GM13977 (cell line): ENCODE data around the gene GIGYF2.

ENCODE experiments used
- DNase-seq: peaks from one replicate; pipeline ENCODE4 v3.0.0; 2012; ENCODE audit warnings: low spot score
- in situ Hi-C: fragments of 300-500 bp; cut with MboI; formaldehyde crosslinking; loops from one replicate; pipeline ENCODE4 v1.12.0; 2022; ENCODE audit warnings: low sequenced_read_pairs, low pct_unique_long_range_greater_than_20kb, mixed read lengths, inconsistent platforms; ENCODE audit not compliant: unreplicated experiment
- TF ChIP-seq, protein P1 (sequence below): IDR thresholded peaks from 2 replicates; pipeline ENCODE4 v1.5.1; 2012; ENCODE audit warnings: mild to moderate bottlenecking, control low read depth; ENCODE audit not compliant: insufficient read depth; ENCODE audit errors: extremely low read depth, missing control alignments

GIGYF2 gene

DNA sequence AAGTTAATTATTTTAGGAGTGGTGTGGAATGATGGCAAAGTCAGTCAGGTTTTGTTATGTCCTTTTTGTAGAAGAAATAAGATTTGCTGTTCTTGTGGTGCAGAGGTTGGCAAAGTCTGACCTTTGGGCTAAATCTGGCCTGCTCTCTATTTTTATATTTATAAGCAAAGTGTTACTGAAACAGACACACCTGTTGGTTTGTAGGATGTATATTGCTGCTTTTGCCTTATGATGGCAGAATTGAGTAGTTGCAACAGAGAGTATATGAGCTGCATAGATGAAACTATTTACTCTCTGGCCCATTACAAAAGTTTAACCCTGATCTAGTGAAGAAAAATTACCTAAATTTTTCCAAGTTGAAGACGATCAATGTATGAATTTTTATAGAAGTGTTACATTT lies 113.3 kb downstream of the GIGYF2 start:
- TF ChIP-seq, protein P1, sequence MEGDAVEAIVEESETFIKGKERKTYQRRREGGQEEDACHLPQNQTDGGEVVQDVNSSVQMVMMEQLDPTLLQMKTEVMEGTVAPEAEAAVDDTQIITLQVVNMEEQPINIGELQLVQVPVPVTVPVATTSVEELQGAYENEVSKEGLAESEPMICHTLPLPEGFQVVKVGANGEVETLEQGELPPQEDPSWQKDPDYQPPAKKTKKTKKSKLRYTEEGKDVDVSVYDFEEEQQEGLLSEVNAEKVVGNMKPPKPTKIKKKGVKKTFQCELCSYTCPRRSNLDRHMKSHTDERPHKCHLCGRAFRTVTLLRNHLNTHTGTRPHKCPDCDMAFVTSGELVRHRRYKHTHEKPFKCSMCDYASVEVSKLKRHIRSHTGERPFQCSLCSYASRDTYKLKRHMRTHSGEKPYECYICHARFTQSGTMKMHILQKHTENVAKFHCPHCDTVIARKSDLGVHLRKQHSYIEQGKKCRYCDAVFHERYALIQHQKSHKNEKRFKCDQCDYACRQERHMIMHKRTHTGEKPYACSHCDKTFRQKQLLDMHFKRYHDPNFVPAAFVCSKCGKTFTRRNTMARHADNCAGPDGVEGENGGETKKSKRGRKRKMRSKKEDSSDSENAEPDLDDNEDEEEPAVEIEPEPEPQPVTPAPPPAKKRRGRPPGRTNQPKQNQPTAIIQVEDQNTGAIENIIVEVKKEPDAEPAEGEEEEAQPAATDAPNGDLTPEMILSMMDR, result no peak
- in situ Hi-C loops, result no loop called here
- no peak for DNase-seq

DNA sequence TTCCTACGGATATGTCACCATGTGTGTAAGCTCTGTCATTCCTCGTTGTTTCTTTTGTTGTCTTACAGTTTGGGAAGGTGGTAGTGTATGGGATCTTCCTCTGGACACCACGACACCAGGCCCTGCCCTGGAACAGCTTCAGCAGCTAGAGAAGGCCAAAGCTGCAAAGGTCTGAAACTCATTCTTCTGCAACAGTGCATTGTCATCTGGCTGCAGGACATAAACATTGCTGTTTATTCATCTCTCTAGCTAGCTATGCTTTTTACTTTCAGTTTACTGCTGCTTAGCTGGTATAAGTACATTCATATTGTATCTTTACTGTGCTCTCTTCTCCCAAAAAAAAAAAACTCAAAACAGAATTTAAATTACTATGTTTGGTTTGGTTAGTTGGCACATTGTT lies 118.4 kb downstream of the GIGYF2 start:
- in situ Hi-C loops, result no loop called here
- TF ChIP-seq, protein P1, result no peak
- no peak for DNase-seq

DNA sequence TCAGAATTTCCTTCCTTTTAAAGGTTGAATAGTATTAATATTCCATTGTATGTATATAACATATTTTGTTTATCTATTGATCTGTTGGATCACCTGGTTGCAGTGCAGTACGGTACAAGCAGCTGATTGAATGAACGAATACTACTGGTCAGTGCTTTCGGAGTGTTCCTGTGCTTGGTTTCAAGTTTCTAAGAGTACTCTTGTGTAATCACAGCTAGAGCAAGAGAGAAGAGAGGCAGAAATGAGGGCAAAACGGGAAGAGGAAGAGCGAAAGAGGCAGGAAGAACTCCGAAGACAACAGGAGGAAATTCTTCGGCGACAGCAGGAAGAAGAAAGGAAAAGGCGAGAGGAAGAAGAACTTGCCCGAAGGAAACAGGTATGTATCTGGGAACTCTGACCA lies 119.5 kb downstream of the GIGYF2 start:
- in situ Hi-C loops, result no loop called here
- DNase-seq, result no peak
- TF ChIP-seq, protein P1, result no peak

DNA sequence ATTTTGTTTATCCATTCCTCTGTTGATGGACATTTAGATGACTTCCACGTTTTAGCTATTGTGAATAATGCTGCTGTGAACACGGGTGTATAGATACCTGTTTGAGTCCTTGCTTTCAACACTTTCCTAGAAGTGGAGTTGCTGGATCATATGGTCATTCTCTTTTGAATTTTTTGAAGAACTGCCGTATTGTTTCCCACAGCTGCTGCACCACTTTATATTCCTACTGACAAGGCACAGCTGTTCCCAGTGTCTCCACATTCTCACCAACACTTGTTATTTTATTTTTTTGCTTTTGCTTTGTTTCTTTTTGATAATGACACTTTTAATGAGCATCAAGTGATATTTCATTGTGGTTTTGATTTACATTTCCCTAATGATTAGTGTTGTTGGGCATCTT lies 120.6 kb downstream of the GIGYF2 start:
- TF ChIP-seq, protein P1, result no peak
- in situ Hi-C loops, result no loop called here

DNA sequence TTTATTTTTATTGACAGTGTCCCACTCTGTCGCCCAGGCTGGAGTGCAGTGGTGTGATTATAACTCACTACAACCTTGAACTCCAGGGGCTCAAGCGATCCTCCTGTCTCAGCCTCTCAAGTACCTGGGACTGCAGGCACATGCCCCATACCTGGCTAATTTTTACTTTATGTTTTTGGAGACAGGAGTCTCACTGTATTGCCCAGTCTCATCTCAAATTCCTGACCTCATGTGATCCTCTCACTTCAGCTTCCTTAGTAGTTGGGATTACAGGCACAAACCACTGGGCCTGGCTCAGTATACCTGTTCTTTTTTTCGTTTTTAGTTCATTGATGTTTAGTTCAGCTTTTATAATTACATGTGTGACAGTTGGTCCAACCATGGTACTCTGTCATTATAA lies 132.9 kb downstream of the GIGYF2 start:
- no peak for DNase-seq
- in situ Hi-C loops, result no loop called here

More for the DNA sequence above, 120.6 kb downstream of the GIGYF2 start:
- no peak for DNase-seq

DNA sequence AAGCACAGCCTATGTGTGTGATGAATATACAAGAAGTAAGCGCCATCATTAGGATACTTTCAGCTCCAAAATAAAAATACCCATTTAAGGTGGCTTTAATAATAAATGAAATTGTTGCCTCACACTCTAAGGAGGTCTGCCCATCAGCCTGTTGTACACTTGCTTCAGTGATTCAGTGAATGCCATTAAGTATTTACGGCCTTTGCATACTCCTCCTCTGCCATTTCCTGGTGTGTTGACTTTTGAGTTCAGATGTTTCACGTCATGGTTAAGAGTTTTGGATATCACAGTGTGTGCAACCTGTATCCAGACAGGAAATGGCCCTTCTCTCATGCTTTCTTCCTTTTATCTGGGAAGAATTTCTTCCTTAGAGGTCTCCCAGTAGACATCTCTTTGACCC lies 134.4 kb downstream of the GIGYF2 start:
- TF ChIP-seq, protein P1, result no peak
- in situ Hi-C loops, result no loop called here
- no peak for DNase-seq

More for the DNA sequence above, 132.9 kb downstream of the GIGYF2 start:
- TF ChIP-seq, protein P1, result no peak

DNA sequence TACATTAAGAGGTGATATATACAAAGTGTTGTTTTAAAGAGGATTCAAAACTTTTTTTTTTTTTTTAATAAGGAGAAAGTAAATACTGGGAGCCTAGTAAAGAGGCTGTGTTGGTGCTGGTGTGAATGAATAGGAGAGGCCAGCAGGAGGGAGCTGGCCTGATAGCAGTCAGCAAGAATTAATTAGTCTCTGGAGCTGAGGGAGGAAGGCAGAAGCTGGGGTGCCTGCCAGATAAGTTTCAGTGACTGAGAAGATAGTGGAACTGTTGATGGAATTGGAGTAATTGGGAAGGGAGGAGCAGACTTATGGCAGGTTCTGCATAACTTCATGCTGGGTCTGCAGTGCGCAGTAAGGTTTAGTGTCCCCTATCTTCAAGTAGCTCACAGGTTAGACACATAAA lies 136.7 kb downstream of the GIGYF2 start:
- DNase-seq, result no peak
- in situ Hi-C loops, result no loop called here
- TF ChIP-seq, protein P1, result no peak
